ENCODE data around the gene SLC35F4.
A peak's percentile ranks its signal among the peaks of the same experiment; 100 is the strongest.
"Not testable (repeated sequence)": the region's sequence is repeated elsewhere in the genome, so short reads cannot be mapped to it uniquely, and the experiment has no call there.

Gene SLC35F4

GRCh38 chr14:57796556-57796955, 69.3 kb downstream of the SLC35F4 start:
- no peak for DNase-seq

GRCh38 chr14:57785058-57785457, 80.8 kb downstream of the SLC35F4 start:
- DNase-seq = no peak

GRCh38 chr14:57771801-57772200, 94.1 kb downstream of the SLC35F4 start:
- no peak for DNase-seq

GRCh38 chr14:57769863-57770523, 95.9 kb downstream of the SLC35F4 start:
- DNase-seq = no peak

GRCh38 chr14:57761800-57762199, 104.1 kb downstream of the SLC35F4 start:
- no peak for DNase-seq

GRCh38 chr14:57760896-57761295, 105.0 kb downstream of the SLC35F4 start:
- DNase-seq = no peak

GRCh38 chr14:57755018-57755521, 110.8 kb downstream of the SLC35F4 start:
- no peak for DNase-seq

GRCh38 chr14:57754527-57754926, 111.4 kb downstream of the SLC35F4 start:
- DNase-seq = no peak

- DNase-seq = no peak
Observed at GRCh38 chr14:57753821-57754220, 112.1 kb downstream of the SLC35F4 start.

GRCh38 chr14:57752142-57752695, 113.7 kb downstream of the SLC35F4 start:
- DNase-seq = not testable (repeated sequence)

- no peak for DNase-seq
Observed at GRCh38 chr14:57751400-57751799, 114.5 kb downstream of the SLC35F4 start.

- peak; percentile 75 for DNase-seq
Observed at GRCh38 chr14:57749267-57749666, 116.6 kb downstream of the SLC35F4 start.

GRCh38 chr14:57748279-57748678, 117.6 kb downstream of the SLC35F4 start:
- DNase-seq = no peak

- peak; percentile 9 for DNase-seq
Observed at GRCh38 chr14:57747036-57747435, 118.9 kb downstream of the SLC35F4 start.

GRCh38 chr14:57746563-57746962, 119.3 kb downstream of the SLC35F4 start:
- no peak for DNase-seq

GRCh38 chr14:57739516-57739915, 126.4 kb downstream of the SLC35F4 start:
- no peak for DNase-seq

- DNase-seq = no peak
Observed at GRCh38 chr14:57737598-57737997, 128.3 kb downstream of the SLC35F4 start.

GRCh38 chr14:57736391-57736790, 129.5 kb downstream of the SLC35F4 start:
- no peak for DNase-seq

GRCh38 chr14:57735276-57735675, 130.6 kb downstream of the SLC35F4 start:
- no peak for DNase-seq

- DNase-seq = peak; percentile 57
Observed at GRCh38 chr14:57732463-57733285, 133.2 kb downstream of the SLC35F4 start.

- DNase-seq = no peak
Observed at GRCh38 chr14:57729208-57730187, 136.4 kb downstream of the SLC35F4 start.

GRCh38 chr14:57725399-57726077, 140.4 kb downstream of the SLC35F4 start:
- peak; percentile 81 for DNase-seq
